Osteocyte (in vitro differentiated cells): ENCODE data around the gene GTF2H4. TPM values are rescaled to one million over a fixed set of nuclear protein-coding genes. Genes with fewer than 3 reads are reported as not detected.

ENCODE experiments used
- DNase-seq: peaks from one replicate; pipeline ENCODE4 v3.0.0; 2021; ENCODE audit warnings: mixed read lengths; ENCODE audit not compliant: unreplicated experiment; ENCODE audit errors: extremely low spot score
- H3K27ac Mint-ChIP-seq: one replicate; pipeline ENCODE4 v1.8.0; 2021; ENCODE audit warnings: mild to moderate bottlenecking, mixed read lengths; ENCODE audit not compliant: unreplicated experiment
- H3K27me3 Mint-ChIP-seq: one replicate; pipeline ENCODE4 v1.8.0; 2021; ENCODE audit warnings: mixed read lengths; ENCODE audit not compliant: unreplicated experiment
- H3K36me3 Mint-ChIP-seq: one replicate; pipeline ENCODE4 v1.8.0; 2021; ENCODE audit warnings: mixed read lengths; ENCODE audit not compliant: unreplicated experiment
- H3K4me1 Mint-ChIP-seq: one replicate; pipeline ENCODE4 v1.8.0; 2021; ENCODE audit warnings: mixed read lengths; ENCODE audit not compliant: unreplicated experiment
- H3K4me3 Mint-ChIP-seq: one replicate; pipeline ENCODE4 v1.8.0; 2021; ENCODE audit warnings: mild to moderate bottlenecking, moderate library complexity, mixed read lengths; ENCODE audit not compliant: unreplicated experiment
- H3K9me3 Mint-ChIP-seq: one replicate; pipeline ENCODE4 v1.8.0; 2021; ENCODE audit warnings: mixed read lengths; ENCODE audit not compliant: unreplicated experiment
- total RNA-seq: library from RNA; stranded (reverse); gene quantifications from 2 replicates; pipeline ENCODE4 v1.2.1, GENCODE V29; 2021
- TF ChIP-seq, protein P1 (sequence below): fragments of 200-600 bp; sonication (generic); IDR thresholded peaks from 2 replicates; pipeline ENCODE4 v1.5.0; 2021; ENCODE audit warnings: antibody characterized with exemption, mild to moderate bottlenecking, moderate library complexity

The GTF2H4 gene
- total RNA-seq, 1 donor from 2014 or later: 39.3 TPM

DNA sequence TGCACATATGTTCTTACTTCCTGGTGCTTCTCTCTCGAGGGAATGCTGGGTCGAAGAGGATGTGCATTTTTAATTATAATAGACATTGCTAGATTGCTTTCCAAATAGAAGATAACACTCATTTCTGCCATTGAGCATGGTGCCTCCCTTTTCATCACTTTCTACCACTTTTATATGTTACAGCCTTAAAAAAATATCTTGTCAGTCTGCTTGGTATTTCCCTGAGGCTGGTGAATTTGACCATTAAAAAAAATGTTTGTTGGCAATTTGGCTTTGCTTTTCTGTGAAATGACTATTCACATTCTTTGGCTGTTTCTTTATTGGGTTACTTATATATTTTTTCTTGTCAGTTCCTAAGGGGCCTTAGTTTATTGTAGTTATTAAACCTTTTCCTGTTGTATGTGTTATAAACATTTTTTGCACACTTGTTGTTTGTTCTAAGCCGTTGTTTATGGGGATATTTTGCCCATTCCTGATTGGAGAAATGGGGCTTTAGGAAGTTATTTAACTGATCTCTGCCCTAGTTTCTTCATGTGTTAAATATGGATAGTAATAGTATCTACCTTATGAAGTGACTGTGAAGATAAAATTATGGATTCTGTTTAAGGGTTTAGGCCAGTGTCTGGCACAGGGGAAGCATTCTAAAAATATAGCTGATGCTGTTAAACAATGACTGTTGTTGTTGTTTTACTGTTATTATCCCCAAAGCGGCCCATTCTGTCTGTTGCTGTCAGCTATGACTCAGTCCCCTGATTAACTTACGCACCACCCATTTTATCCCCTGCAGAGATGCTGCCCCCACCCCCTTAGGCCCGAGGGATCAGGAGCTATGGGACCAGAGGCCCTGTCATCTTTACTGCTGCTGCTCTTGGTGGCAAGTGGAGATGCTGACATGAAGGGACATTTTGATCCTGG is 19.8 kb upstream of the GTF2H4 start:
- Mint-ChIP-seq H3K4me3 (peak overlapping the region; percentile 10), H3K27me3 (no peaks in the 10 kb centered on the region), H3K4me1 (peaks cover 60% of the 10 kb centered on the region), H3K27ac (peak overlapping the region; percentile 94), H3K36me3 (peaks cover 29% of the 10 kb centered on the region), H3K9me3 (no peaks in the 10 kb centered on the region)
- TF ChIP-seq, protein P1, sequence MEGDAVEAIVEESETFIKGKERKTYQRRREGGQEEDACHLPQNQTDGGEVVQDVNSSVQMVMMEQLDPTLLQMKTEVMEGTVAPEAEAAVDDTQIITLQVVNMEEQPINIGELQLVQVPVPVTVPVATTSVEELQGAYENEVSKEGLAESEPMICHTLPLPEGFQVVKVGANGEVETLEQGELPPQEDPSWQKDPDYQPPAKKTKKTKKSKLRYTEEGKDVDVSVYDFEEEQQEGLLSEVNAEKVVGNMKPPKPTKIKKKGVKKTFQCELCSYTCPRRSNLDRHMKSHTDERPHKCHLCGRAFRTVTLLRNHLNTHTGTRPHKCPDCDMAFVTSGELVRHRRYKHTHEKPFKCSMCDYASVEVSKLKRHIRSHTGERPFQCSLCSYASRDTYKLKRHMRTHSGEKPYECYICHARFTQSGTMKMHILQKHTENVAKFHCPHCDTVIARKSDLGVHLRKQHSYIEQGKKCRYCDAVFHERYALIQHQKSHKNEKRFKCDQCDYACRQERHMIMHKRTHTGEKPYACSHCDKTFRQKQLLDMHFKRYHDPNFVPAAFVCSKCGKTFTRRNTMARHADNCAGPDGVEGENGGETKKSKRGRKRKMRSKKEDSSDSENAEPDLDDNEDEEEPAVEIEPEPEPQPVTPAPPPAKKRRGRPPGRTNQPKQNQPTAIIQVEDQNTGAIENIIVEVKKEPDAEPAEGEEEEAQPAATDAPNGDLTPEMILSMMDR: no peak
- DNase-seq: no peak

DNA sequence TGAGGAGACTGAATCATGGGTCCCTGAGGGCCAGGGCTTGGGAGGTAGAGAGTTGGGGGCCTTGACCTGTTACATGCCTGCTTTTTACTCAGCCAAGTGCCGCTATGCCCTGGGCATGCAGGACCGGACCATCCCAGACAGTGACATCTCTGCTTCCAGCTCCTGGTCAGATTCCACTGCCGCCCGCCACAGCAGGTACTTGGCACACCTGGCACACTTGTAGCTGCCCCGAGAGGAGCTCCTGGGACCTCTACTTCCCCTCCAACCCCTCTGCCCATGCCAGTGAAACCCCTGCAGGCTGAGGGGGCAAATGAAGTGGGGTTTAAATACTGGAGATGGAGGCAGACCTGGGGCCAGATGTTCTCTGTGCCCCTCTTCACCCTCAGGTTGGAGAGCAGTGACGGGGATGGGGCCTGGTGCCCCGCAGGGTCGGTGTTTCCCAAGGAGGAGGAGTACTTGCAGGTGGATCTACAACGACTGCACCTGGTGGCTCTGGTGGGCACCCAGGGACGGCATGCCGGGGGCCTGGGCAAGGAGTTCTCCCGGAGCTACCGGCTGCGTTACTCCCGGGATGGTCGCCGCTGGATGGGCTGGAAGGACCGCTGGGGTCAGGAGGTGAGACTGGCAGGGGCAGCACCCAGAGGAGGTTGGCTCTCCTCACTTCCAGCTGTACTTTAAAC is 19.1 kb upstream of the GTF2H4 start:
- peak overlapping the region; percentile 94 for H3K27ac Mint-ChIP-seq
- H3K4me1 Mint-ChIP-seq: peaks cover 53% of the 10 kb centered on the region
- no peaks in the 10 kb centered on the region for H3K27me3 Mint-ChIP-seq
- H3K36me3 Mint-ChIP-seq: peaks cover 29% of the 10 kb centered on the region
- TF ChIP-seq, protein P1: no peak
- H3K9me3 Mint-ChIP-seq: no peaks in the 10 kb centered on the region
- no peak for DNase-seq
- no peak overlapping the region for H3K4me3 Mint-ChIP-seq

DNA sequence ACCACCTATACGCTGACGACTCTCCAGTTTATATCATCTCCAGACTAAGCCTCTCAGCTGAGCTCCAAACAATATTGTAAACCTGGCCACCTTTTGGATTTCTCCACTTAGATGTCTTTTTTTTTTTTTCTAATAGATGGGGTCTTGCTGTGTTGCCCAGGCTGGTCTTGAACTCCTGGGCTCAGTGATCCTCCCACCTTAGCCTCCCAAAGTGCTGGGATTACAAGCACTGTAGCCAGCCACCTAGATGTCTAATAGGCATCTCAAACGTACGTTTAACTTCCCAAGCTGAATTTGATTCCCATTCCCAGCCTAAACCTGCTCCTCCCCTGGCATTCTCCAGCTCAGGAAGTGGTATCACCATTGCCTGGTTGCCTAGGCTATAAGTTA is 18.5 kb upstream of the GTF2H4 start:
- H3K36me3 Mint-ChIP-seq: peaks cover 29% of the 10 kb centered on the region
- no peak overlapping the region for H3K4me3 Mint-ChIP-seq
- TF ChIP-seq, protein P1: no peak
- peak overlapping the region; percentile 68 for H3K27ac Mint-ChIP-seq
- H3K9me3 Mint-ChIP-seq: no peaks in the 10 kb centered on the region
- H3K4me1 Mint-ChIP-seq: peaks cover 53% of the 10 kb centered on the region
- H3K27me3 Mint-ChIP-seq: no peaks in the 10 kb centered on the region
- DNase-seq: no peak

DNA sequence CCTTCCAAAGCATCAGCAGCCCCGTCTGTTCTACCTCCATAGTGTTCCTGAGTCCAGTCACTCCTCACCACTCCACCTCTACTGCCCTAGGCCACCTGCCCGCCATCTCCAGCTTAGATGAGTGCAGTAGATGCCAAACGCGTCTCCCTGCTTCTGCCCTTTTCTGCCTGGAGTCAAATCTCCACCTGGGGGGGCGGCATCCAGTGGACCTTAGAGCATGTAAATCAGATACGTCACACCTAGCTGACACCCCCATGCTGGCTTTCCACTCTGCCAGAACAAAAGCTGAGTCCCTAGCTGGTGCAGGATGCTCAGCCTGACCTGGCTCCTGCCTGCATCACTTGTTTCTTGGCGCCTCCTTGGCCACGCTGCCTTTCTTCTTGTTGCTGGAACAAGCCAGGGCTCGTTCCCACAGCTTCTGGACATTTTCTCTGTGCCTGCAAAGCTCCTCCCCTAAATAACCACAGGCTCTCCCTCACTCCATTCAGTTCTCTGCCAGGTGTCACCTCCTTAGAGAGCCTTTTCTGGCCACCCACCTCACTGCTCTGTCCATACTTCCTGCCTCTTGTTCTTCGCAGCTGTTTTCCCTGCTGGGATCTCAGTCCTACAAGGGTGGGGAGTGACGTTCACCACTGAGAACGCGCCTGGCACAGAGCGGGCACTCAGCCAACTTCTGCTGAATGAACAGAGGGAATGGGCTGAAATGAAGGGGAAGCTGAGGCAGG is 17.9 kb upstream of the GTF2H4 start:
- H3K36me3 Mint-ChIP-seq: peaks cover 35% of the 10 kb centered on the region
- H3K27me3 Mint-ChIP-seq: no peaks in the 10 kb centered on the region
- no peaks in the 10 kb centered on the region for H3K9me3 Mint-ChIP-seq
- H3K27ac Mint-ChIP-seq: peak overlapping the region; percentile 68
- TF ChIP-seq, protein P1: no peak
- no peak for DNase-seq
- peaks cover 52% of the 10 kb centered on the region for H3K4me1 Mint-ChIP-seq
- H3K4me3 Mint-ChIP-seq: no peak overlapping the region
